NK-92 (cell line): ENCODE results near the gene DTX1.
"Not testable (repeated sequence)": the region's sequence is repeated elsewhere in the genome, so short reads cannot be mapped to it uniquely, and the experiment has no call there.

Experiments used
- DNase-seq: peaks from one replicate; lab custom pipeline; 2025; ENCODE audit not compliant: unreplicated experiment; lab: John Stamatoyannopoulos, UW

Gene DTX1

DNA sequence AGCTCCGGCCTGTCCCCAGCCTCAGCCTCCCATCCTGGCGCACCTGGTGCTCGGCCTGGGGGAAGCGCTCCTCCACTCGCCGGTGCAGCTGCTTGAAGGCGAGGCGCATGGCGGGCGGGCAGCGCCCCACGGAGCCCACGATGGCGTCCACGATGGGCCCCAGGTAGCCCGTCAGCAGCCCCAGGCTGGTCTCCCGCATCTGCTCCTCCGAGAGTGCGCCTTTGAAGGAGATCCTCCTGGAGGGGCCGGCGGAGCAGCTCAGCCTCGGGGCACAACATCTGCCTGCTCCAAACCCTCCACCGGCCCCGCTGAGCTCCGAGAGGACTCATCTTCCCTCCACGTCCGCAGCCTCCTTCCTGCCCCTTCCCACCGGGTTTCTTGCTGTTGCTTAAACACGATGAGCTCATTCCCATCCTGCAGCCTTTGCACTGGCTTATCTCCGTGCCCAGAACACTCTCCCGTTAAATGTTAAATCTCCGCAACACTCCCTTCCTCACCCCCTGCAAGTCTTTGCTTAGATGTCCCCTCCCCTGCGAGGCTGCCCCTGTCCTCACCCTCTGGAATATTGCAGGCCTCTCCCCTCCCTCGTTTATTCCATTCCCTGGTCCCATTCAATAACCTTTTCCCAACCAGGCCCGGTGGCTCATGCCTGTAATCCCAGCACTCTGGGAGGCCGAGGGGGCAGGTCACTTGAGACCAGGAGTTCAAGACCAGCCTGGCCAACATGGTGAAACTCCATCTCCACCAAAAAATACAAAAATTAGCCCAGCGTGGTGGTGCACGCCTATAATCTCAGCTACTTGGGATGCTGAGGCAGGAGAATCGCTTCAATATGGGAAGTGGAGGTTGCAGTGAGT lies 55.7 kb downstream of the DTX1 start:
- DNase-seq, result no peak

GRCh38 chr12:113113397-113113796 lies 56.9 kb downstream of the DTX1 start:
- no peak for DNase-seq

DNA sequence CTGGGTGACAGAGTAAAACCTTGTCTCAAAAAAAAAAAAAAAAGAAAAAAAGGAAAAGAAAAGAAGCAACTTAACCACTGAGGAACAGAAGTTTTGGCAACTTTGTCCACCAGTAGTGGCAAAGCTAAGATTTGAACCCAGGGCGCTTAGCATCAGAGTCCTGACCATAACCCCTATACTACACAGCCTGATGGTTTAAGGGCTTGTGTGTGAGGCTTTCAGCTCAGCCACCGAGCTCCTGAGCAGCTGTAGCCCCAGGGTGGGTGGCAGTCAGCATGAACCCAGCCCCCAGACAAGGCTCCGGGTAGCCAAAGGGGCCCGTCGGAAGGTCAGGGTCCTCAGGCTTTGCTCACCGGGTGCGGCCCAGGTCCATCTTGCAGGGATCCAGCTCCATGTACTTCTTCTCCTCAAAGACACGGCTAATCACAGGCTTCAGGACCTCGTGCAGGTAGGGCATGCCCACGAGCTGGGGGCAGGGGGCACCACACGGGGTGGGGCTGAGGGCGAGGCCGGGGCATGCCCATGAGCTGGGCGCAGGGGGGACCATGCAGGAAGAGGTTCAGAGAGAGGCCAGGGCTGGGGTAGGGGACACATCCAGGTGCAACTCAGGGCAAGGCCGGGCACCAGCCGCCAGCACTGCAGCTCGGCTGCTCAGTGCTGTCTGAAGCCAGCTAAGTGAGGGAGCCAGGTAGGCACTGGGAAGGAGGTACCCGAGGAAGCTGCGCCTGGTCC lies 58.1 kb downstream of the DTX1 start:
- no peak for DNase-seq

DNA sequence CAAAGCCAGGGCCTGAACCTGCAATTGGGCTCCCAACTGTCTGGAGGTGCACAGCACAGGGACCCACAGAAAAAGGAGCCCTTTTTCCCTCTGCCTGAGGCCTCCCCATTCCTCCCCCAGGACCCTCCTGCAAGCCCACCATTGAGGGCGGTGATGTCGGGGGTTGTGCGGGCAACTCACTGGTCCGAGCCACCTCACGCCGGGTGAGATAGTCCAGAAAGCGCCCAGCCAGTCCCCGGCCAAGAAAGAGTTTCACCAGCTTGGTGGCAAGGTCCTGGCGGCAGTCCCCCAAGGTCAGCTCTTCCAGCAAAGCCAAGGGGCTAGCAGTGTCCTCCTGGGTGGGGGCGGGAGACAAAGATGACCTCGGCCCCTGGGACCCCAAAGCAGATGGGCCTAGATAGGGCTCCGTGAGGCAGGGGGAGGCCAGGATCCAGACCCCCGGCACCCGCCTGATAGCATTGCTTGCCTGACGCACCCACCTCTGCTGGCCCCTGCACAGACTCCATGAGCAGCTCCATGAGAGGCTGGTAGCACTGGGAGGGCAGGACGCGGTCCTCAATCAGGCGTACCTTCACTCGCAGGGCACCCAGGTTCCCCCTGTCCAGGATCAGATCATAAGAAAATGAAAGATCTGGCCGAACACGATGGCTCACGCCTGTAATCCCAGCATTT lies 59.1 kb downstream of the DTX1 start:
- DNase-seq, result no peak

DNA sequence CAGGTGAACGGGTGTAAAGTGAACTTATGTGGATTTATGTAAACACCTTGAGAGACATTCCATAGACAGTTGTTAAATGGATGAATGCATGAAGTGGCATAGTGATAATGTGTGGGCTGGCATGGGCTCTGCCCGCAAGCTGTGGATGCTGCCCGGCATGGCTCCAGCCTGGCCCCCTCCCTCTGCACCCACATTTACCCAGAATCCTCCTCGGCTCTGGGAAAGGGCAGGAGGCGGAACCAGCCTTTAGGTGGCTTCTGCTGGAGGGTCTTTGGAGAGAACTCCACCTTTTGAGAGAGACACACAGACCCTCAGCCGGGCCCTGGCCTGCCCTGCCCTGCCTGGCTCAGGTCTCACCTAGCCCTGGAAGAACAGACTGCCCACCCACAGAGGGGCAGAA lies 60.3 kb downstream of the DTX1 start:
- no peak for DNase-seq

- not testable (repeated sequence) for DNase-seq
Observed at GRCh38 chr12:113117684-113118083, 61.2 kb downstream of the DTX1 start.

DNA sequence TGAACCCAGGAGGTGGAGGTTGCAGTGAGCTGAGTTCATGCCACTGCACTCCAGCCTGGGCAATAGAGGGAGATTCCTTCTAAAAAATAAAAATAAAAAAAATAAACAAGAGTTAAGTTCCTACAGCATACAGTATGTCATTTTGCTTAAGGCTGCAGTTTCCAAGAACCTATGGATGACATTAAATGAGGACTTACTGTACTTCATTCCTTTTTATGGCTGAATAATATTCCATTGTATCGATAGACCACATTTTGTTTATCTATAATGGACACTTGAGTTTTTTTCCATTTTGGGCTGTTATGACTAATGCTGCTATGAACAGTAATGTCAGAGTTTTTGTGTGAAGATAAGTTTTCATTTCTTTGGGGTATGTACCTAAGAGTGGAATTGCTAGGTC lies 61.6 kb downstream of the DTX1 start:
- no peak for DNase-seq

DNA sequence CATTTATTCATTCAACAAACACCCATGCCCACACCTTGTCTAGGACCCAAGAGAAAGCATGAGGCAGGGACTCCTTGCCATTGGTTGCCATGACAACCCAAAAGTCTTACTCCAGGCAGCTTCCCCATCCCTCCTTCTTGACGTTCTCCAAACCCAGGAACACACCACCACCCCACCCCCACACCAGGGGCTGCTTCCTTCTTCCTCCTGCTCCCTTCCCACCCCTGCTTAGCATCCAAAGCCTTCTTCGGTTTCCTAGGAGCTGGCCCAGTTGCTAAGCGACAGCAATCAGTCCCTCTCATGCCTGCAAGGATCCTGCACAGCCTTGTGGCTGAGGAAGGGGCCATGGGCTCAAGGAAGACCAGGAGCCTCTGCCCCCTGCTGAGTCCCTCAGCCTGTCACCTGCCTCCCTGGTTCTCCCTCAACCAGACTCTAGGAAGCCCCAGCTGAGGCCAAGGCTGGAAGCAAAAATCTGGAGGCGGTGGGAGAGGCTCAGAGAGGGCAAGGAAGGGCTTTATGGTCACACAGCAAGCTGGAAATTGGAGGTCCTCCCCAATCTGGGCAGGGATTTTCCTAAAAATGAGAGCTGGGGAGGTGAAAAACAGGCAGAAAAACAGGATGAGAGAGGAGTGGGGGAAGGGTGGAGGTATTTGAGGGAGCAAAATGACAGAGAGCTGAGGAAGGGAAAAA lies 63.6 kb downstream of the DTX1 start:
- no peak for DNase-seq

GRCh38 chr12:113120670-113121370 lies 64.3 kb downstream of the DTX1 start:
- no peak for DNase-seq

- no peak for DNase-seq
Observed at GRCh38 chr12:113127791-113128199, 71.3 kb downstream of the DTX1 start.

- DNase-seq, result no peak
Observed at GRCh38 chr12:113128802-113129663, 72.5 kb downstream of the DTX1 start.

GRCh38 chr12:113129664-113130456 lies 73.3 kb downstream of the DTX1 start:
- no peak for DNase-seq

DNA sequence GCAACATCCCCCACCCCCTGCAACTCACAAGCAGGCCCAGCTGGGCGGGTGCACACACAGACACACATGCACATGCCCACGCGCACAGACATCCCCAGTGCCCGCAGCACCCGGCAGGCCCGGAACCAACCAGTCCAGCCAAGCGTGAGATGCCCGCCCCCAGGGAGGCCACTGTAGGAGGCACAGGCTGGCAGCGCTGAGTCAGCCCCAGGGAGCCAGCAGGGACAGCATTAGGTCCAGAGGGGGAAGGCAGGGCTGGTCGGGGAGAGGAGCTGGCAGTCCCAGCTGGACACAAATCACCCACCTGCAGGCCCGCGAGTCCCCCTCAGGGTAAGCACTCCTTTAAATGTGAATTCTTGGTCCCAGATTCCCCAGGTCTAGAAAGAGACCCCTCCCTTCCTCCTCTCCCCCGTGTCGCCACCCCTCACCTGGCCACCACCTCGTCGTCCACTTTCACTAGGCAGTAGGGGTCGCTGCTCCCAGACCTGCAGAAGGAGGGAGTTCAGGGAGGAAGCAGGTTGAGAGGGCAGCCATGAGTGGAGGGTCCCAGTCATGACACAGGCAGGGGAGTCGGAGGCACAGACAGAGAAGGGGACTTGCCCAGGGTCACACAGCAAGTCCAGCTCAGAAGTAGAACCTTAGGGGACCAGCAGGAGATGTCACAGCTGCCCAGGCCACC lies 74.1 kb downstream of the DTX1 start:
- no peak for DNase-seq

DNA sequence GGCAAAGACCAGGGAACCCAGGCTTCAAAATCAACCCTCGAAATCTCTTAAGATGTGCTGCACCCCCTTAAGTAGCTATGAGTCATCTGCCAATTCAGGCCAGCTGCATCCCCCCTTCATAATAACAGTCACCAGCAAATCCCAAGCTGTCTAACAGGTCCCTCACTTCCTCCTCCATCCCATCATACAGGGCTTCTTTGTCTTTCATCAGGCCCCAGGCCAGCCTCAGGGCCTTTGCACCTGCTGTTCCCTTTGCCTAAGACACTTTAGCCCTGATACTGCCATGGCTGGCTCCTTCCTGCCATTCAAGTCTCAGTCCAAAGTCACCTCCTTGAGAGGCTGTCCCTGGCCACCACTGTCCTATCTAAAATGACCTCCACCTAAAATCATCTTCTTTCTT lies 75.0 kb downstream of the DTX1 start:
- no peak for DNase-seq

DNA sequence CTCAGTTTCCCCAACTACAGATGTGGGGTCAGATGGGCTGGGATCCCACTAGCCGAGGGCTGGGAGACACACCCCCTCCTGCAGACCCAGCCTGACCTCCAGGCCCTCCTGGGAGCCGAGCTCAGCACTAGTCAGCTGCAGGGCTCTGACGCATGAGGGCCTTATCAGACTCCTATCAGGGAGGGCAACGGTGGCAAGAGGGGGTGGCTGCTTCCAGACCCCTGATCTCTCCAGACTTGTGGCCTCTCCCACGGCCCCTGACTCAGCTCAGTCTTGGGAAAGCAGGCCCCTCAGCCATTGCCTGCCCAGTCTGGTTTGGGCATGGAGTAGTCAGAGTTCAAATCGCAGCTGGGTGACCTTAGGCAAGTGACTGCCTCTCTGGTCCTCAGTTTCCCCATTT lies 76.5 kb downstream of the DTX1 start:
- no peak for DNase-seq

DNA sequence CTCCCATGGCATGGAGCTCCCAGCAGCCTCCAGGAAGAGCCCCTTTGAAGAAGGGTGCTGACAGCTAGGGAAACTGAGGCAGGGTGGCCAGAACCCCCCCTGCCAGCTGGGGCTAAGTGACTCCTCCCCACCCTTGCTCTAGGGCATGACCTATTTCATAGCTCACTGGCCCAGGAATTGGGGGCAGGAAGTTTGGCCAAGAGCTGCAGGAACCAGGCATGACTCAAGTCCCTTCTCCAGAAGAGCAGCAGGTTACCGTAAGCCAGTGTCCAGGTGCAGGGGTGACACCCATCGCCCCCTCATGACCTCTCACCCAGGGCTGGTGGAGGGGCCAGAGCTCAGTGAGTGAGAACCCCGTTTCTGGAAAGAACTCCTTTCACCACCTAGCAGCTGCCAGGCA lies 77.1 kb downstream of the DTX1 start:
- no peak for DNase-seq

- DNase-seq, result no peak
Observed at GRCh38 chr12:113134071-113134470, 77.5 kb downstream of the DTX1 start.

GRCh38 chr12:113134521-113134951 lies 78.0 kb downstream of the DTX1 start:
- no peak for DNase-seq
